GM13977 (cell line): ENCODE data around the gene ATP1A4.

Experiments
- DNase-seq: peaks from one replicate; pipeline ENCODE4 v3.0.0; 2012; ENCODE audit warnings: low spot score
- in situ Hi-C: fragments of 300-500 bp; cut with MboI; formaldehyde crosslinking; loops from one replicate; pipeline ENCODE4 v1.12.0; 2022; ENCODE audit warnings: low sequenced_read_pairs, low pct_unique_long_range_greater_than_20kb, mixed read lengths, inconsistent platforms; ENCODE audit not compliant: unreplicated experiment
- TF ChIP-seq, protein P1 (sequence below): IDR thresholded peaks from 2 replicates; pipeline ENCODE4 v1.5.1; 2012; ENCODE audit warnings: mild to moderate bottlenecking, control low read depth; ENCODE audit not compliant: insufficient read depth; ENCODE audit errors: extremely low read depth, missing control alignments

Gene ATP1A4

DNA sequence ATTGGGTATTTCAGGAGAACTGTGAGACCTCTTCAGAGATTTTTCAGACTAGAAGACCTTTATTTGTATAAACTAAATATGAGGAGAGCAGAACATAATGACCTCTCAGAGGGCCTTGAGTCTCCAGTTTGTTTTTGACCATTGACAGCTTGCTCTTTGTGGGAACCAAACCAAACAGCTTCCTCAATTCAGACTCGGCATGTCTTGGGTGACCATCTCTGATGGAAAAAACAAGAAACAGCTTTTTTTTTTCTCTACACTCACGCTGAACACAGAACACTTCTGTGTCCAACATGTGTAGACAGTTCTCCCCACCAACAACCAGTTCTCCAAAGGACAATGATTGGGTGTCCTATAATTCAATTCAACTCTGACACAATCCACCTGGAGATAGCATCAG is 11.5 kb downstream of the ATP1A4 start:
- TF ChIP-seq, protein P1, sequence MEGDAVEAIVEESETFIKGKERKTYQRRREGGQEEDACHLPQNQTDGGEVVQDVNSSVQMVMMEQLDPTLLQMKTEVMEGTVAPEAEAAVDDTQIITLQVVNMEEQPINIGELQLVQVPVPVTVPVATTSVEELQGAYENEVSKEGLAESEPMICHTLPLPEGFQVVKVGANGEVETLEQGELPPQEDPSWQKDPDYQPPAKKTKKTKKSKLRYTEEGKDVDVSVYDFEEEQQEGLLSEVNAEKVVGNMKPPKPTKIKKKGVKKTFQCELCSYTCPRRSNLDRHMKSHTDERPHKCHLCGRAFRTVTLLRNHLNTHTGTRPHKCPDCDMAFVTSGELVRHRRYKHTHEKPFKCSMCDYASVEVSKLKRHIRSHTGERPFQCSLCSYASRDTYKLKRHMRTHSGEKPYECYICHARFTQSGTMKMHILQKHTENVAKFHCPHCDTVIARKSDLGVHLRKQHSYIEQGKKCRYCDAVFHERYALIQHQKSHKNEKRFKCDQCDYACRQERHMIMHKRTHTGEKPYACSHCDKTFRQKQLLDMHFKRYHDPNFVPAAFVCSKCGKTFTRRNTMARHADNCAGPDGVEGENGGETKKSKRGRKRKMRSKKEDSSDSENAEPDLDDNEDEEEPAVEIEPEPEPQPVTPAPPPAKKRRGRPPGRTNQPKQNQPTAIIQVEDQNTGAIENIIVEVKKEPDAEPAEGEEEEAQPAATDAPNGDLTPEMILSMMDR = no peak
- in situ Hi-C loops = no loop called here
- DNase-seq = no peak

- no peak for DNase-seq
- in situ Hi-C loops = no loop called here
- TF ChIP-seq, protein P1 = no peak
Observed at GRCh38 chr1:160163615-160164014, 12.2 kb downstream of the ATP1A4 start.

DNA sequence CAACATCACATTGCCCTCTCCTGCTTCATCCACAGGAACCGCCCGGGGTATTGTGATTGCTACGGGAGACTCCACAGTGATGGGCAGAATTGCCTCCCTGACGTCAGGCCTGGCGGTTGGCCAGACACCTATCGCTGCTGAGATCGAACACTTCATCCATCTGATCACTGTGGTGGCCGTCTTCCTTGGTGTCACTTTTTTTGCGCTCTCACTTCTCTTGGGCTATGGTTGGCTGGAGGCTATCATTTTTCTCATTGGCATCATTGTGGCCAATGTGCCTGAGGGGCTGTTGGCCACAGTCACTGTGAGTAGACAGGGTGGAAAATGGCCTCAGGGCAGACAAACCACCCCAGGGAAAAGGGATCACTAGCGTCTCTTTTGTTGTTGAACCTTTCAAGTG is 12.7 kb downstream of the ATP1A4 start:
- TF ChIP-seq, protein P1 = no peak
- in situ Hi-C loops = no loop called here
- no peak for DNase-seq

DNA sequence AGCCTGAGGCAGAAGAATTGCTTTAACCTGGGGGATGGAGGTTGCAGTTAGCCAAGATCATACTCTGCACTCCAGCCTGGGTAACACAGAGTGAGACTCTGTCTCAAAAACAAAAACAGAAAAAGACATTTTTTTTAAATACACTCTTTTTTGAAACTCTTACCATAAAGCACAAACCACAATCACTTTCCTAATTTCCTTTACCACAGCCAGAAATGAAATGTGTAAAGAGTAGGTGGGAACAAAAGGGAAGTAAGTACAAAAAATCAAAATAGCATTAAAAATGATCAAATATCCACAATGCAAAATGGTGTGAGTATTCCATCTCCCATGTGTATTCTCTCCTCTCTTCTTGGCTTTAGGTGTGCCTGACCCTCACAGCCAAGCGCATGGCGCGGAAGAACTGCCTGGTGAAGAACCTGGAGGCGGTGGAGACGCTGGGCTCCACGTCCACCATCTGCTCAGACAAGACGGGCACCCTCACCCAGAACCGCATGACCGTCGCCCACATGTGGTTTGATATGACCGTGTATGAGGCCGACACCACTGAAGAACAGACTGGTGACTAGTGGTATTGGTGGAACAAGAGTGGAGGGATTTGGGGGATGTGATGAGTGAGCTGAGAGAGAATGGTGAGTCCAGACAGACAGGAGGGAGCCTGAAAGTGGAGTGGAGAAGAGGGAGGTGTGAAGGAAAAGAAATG is 14.9 kb downstream of the ATP1A4 start:
- in situ Hi-C loops = no loop called here
- TF ChIP-seq, protein P1 = no peak
- no peak for DNase-seq

DNA sequence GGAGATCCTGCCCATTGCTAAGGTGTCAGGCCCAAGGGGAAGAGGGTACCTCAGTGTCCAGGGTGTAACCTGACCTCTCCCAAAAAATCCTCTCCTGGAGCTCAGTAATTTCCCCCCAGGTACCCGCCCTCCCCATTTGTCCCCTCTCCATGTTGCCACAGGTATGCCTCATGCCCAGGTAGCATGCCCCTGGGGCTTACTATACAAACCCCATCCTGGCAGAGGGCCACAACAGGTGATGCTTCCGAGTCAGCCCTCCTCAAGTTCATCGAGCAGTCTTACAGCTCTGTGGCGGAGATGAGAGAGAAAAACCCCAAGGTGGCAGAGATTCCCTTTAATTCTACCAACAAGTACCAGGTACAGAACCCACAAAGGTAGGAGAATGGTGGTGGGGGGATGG is 15.7 kb downstream of the ATP1A4 start:
- DNase-seq = no peak
- TF ChIP-seq, protein P1 = no peak
- in situ Hi-C loops = no loop called here

- TF ChIP-seq, protein P1 = no peak
- in situ Hi-C loops = no loop called here
- no peak for DNase-seq
Observed at GRCh38 chr1:160167580-160167979, 16.2 kb downstream of the ATP1A4 start.
